Stimulated activated effector memory CD8-positive, alpha-beta T cell treated with anti-CD3 and anti-CD28 coated beads, Interleukin-12 subunit alpha, Interleukin-12 subunit beta, amount 100 ng/mL, for 72 hours (primary cell): ENCODE measurements around the gene NME3.

Experiments
- ATAC-seq: fragments of 150-1000 bp; cut with Tn5 transposase; 2 replicates; pipeline ENCODE4 v1.10.0; 2021
- DNase-seq, 2 donors: peaks; one replicate each; pipeline ENCODE4 v3.0.0; 2021 to 2022; ENCODE audit warnings: low spot score in 2 of 2
- H3K27ac Mint-ChIP-seq: one replicate; pipeline ENCODE4 v1.8.0; 2022; ENCODE audit warnings: mild to moderate bottlenecking, mixed read lengths
- H3K36me3 Mint-ChIP-seq: one replicate; pipeline ENCODE4 v1.8.0; 2022; ENCODE audit warnings: mild to moderate bottlenecking, mixed read lengths
- H3K4me1 Mint-ChIP-seq: one replicate; pipeline ENCODE4 v1.8.0; 2022; ENCODE audit warnings: mixed read lengths
- H3K4me3 Mint-ChIP-seq: one replicate; pipeline ENCODE4 v1.8.0; 2022; ENCODE audit warnings: mild to moderate bottlenecking, mixed read lengths
- H3K9me3 Mint-ChIP-seq: one replicate; pipeline ENCODE4 v1.8.0; 2022; ENCODE audit warnings: mixed read lengths

NME3 gene

GRCh38 chr16:1723450-1724147 is 47.7 kb downstream of the NME3 start:
- H3K27ac Mint-ChIP-seq: peak overlapping the region; percentile 17
- no peaks in the 10 kb centered on the region for H3K9me3 Mint-ChIP-seq
- H3K4me1 Mint-ChIP-seq: peaks cover 31% of the 10 kb centered on the region
- peak; percentile 27 to 65 for DNase-seq
- H3K4me3 Mint-ChIP-seq: no peak overlapping the region
- H3K36me3 Mint-ChIP-seq: peaks cover 28% of the 10 kb centered on the region
- ATAC-seq: no peak

GRCh38 chr16:1721372-1721771 is 50.0 kb downstream of the NME3 start:
- H3K27ac Mint-ChIP-seq: peak overlapping the region; percentile 17
- H3K9me3 Mint-ChIP-seq: no peaks in the 10 kb centered on the region
- DNase-seq (no peak), ATAC-seq (no peak)
- no peak overlapping the region for H3K4me3 Mint-ChIP-seq
- peaks cover 9% of the 10 kb centered on the region for H3K36me3 Mint-ChIP-seq
- peaks cover 22% of the 10 kb centered on the region for H3K4me1 Mint-ChIP-seq
